Embryonic facial prominence (tissue), 1 donor: ENCODE results near the gene HEATR9.

Experiments used
- DNase-seq: peaks from one replicate; pipeline ENCODE4 v3.0.0-alpha.2; 2016; ENCODE audit errors: extremely low spot score

The HEATR9 gene

GRCh38 chr17:35864853-35865252 is 3.8 kb downstream of the HEATR9 start:
- no peak for DNase-seq

GRCh38 chr17:35856603-35857002 is 12.1 kb downstream of the HEATR9 start:
- DNase-seq, result no peak

- DNase-seq, result no peak
Measured at GRCh38 chr17:35855965-35856364, 12.7 kb downstream of the HEATR9 start.

GRCh38 chr17:35849469-35850348 is 19.0 kb downstream of the HEATR9 start:
- no peak for DNase-seq

GRCh38 chr17:35847633-35848373 is 20.9 kb downstream of the HEATR9 start:
- no peak for DNase-seq

GRCh38 chr17:35847006-35847405 is 21.7 kb downstream of the HEATR9 start:
- DNase-seq, result no peak

- DNase-seq, result no peak
Measured at GRCh38 chr17:35846055-35846809, 22.5 kb downstream of the HEATR9 start.

- DNase-seq, result no peak
Measured at GRCh38 chr17:35844547-35844946, 24.1 kb downstream of the HEATR9 start.

GRCh38 chr17:35843698-35844097 is 25.0 kb downstream of the HEATR9 start:
- DNase-seq, result no peak

- DNase-seq, result no peak
Measured at GRCh38 chr17:35842239-35842638, 26.5 kb downstream of the HEATR9 start.

GRCh38 chr17:35841505-35841904 is 27.2 kb downstream of the HEATR9 start:
- DNase-seq, result no peak

- DNase-seq, result no peak
Measured at GRCh38 chr17:35841101-35841500, 27.6 kb downstream of the HEATR9 start.

GRCh38 chr17:35825206-35825605 is 43.5 kb downstream of the HEATR9 start:
- no peak for DNase-seq

GRCh38 chr17:35821308-35821707 is 47.4 kb downstream of the HEATR9 start:
- DNase-seq, result no peak

GRCh38 chr17:35819455-35819854 is 49.2 kb downstream of the HEATR9 start:
- DNase-seq, result no peak

GRCh38 chr17:35817196-35817595 is 51.5 kb downstream of the HEATR9 start:
- no peak for DNase-seq

GRCh38 chr17:35816723-35817122 is 52.0 kb downstream of the HEATR9 start:
- DNase-seq, result no peak

- no peak for DNase-seq
Measured at GRCh38 chr17:35812456-35812855, 56.2 kb downstream of the HEATR9 start.

- DNase-seq, result no peak
Measured at GRCh38 chr17:35811759-35812158, 56.9 kb downstream of the HEATR9 start.

- DNase-seq, result no peak
Measured at GRCh38 chr17:35809855-35810461, 58.7 kb downstream of the HEATR9 start.

- DNase-seq, result peak; percentile 96
Measured at GRCh38 chr17:35808962-35809854, 59.5 kb downstream of the HEATR9 start, which contains the start of gene TAF15. Gene TAF15 (plus strand): TSS chr17:35809484. CDS start chr17:35809570, 86 bp downstream.
